GM19025 (cell line): Measurements from ENCODE around the gene SCCPDH.
"Not testable (repeated sequence)": the region's sequence is repeated elsewhere in the genome, so short reads cannot be mapped to it uniquely, and the experiment has no call there.

ENCODE experiments used
- ATAC-seq: cut with Tn5 transposase; IDR thresholded peaks from one replicate; pipeline ENCODE4 v1.9.1; 2021; ENCODE audit warnings: mild to moderate bottlenecking, low read depth, moderate library complexity; ENCODE audit not compliant: unreplicated experiment

SCCPDH gene

DNA sequence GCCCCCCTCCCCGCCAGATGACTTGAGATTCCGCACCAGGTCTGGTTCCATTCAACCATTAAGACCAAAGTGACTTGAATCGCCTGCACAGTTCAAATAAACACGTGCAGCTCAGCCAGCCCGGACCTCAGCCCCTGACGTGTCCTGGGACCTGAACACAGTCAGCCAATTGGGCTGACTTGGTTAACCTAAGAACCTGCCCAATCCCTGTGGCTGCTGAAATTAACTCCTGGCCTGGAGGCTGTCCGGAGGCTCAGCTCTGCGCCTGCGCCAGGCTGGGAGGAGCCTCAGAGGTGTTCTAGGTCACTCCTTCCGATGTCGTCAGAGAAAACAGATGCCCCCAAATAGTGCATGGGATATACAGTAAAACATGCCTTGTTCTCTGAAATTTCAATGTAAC lies 73.4 kb downstream of the SCCPDH start:
- ATAC-seq, result no peak

DNA sequence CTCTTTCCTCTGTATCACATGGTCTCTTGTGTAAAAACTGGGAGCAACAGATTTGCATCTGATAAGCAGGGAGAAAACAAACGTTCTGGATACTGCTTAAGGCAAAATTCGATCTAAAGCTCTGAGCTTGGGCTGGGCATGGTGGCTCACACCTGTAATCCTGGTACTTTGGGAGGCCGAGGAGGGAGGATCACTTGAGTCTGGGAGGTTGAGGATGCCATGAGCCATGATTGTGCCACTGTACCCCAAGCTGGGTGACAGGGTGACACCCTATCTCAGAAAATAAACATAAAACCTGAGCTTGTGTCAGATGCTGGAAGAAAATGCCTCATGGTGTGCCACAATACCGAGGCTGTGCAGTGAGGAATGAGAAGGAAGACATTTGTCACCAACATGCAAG lies 73.9 kb downstream of the SCCPDH start:
- no peak for ATAC-seq

DNA sequence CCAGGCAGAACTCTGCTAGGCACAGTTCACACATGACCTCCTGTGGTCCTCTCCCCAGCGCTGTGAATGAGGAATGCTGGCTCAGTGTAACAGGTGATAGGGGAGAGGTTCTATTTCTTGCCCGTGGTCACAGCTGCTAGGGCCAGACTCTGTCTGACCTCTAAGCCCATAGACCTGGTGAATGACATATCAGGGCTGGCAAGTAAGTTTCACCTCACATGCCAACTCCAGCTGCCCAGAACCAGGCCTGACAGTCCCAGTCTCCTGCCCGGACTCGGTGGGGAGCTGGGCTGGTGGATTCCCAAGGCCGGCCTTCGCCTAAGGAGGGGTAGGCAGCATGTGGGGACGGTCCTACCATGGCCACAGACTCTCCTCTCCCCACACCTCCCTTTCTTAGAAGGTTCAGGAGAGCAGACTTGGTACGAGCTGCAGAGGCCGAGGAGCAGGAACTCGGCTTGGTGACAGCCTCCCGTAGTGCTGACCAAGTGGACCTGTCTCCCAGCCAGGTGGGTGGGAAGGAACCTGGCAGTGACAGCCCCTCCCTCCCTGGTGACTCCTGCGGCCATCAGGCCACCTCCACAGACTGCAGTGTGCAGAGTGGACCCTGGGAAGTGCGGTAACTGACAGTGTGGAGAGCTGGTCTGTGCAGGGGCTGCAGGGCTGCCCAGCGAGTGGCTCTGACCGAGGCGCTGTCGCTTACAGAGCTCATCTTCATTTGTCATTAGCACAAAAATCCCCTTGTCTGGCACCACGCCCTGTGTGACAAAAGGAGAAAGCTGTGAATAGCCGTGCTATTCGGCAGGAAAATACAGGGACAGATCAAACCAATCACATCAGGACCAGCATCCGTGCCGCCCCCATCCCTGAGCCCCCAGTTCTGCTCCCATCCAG lies 74.6 kb downstream of the SCCPDH start:
- no peak for ATAC-seq

DNA sequence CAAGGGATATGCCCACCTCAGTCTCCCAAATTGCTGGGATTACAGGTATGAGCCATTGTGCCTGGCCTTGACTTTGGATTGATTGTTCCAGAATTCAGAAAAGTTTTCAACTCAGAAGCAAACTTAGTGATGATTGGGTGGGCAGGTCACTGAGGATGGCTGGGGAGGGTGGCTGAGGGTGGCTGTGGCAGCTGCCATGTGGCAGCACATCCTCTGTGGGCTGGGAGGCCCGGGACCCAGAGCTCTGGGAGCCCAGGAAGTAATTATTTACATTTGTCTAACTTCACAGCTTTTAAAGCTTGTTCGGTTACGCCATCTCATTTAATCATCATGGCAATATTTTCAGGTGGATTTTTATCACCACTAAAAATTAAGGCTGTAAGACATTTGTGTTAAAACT lies 76.1 kb downstream of the SCCPDH start:
- no peak for ATAC-seq

DNA sequence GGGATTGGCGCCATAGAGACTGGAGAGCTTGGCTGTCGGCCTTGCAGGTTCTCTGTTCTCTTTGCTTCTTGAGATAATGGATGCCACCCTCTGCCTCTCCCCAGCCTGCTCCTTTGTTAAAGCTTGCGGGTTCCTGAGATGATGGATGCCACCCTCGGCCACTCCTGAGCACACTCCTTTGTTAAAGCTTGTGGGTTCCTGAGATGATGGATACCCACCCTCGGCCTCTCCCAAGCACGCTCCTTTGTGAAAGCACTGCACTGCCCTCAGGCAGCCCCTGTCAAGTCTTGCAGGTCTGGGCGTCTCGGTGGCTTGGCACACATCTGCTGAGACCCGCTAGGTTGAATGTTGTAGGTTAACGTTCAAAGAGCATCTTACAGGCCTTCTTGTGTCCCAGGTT lies 76.5 kb downstream of the SCCPDH start:
- no peak for ATAC-seq

DNA sequence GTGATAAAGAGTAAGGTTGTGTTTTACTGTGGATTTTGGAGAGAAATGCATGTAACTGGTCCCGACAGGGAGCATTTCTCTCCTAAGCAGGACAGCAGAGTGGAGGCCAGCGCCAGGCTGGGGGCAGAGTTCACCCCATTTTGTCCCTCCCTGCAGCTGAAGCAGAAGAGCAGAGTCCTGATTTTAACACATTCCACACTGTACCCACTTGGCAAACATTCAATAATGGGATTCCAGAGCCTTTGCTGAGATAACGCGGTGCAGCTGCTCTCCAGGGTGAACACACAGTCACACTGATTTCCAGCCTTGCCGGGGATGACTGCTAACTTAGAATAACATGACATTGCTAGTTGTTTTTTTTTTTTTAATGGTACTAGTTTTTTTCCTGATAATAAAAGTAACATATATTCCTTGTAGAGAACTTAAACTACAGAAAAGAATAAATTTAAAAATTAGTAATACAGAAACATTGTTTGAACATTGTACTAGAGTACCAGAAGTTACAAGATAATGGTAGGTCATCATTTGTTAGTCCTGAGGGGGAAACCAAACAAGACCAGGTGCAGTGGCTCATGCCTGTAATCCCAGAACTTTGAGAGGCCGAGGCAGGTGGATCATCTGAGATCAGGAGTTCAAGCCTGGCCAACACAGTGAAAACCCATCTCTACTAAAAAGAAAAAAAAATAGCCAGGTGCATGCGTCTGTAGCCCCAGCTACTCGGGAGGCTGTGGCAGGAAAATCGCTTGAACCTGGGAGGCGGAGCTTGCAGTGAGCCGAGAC lies 77.2 kb downstream of the SCCPDH start:
- ATAC-seq, result no peak

DNA sequence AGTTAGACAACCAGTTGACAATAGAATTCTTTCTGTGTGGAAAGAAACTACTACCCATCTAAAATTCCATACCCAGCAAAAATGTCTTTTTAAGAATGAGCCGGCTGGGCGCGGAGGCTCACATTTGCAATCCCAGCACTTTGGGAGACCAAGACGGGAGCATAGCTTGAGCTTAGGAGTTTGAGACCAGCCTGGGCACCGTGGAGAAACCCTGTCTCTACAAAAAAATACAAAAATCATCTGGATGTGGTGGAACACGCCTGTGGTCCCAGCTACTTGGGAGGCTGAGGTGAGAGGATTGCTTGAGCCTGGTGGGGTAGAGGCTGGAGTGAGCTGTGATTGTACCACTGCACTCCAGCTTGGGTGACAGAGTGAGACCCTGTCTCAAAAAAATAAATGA lies 79.2 kb downstream of the SCCPDH start:
- no peak for ATAC-seq

DNA sequence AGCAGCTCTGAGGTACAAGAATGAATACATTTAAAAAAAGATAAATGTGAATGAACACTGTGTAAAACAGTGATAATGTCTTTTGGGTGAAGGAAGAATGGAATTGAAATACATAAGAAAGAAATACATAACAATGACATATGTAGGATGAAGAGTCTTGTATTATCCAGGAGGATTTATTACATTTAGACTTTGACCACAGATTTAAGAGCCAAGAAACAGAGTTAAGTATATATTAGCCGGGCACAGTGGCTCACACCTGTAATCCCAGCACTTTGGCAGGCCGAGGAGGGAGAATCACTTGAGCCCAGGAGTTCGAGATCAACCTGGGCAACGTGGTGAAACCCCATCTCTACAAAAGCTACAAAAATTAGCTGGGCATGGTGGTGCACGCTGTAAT lies 79.7 kb downstream of the SCCPDH start:
- no peak for ATAC-seq

DNA sequence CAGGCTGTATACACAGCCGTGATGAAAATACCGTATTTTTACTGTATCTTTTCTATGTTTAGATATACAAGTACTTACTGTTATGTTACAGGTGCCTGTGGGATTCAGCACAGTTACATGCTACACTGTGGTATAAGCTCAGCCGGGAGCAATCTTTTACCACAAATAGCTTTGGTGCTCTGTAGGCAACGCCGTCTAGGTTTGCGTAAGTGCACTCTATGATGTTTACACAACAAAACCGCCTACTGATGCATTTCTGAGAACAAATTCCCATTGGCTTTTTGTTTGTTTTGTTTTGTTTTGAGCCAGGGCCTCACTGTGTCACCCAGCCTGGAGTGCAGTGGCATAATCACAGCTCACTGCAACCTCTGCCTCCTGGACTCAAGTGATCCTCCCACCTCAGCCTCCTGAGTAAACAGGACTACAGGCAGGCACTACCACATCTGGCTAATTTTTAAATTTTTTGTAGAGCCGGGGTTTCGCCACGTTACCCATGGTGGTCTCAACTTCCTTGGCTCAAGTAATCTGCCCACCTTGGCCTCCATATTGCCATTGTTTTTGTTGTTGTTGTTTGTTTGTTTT lies 81.0 kb downstream of the SCCPDH start:
- no peak for ATAC-seq

DNA sequence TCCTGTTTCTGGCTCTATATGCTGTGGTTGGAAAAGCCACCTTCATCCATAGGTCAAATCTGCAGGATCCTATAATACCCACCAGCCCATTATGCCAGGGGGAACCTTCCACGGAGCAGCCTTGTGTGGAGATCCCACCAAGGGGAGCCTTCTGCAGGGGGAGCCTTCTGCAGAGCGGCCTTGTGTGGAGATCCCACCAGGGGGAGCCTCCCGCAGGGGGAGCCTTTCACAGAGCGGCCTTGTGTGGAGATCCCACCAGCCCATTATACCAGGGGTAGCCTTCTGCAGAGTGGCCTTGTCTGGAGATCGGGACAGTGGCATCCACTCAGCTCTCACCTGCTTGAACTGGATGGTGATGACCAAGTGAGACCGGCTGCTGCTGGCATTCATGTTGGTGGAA lies 85.3 kb downstream of the SCCPDH start:
- ATAC-seq, result no peak

DNA sequence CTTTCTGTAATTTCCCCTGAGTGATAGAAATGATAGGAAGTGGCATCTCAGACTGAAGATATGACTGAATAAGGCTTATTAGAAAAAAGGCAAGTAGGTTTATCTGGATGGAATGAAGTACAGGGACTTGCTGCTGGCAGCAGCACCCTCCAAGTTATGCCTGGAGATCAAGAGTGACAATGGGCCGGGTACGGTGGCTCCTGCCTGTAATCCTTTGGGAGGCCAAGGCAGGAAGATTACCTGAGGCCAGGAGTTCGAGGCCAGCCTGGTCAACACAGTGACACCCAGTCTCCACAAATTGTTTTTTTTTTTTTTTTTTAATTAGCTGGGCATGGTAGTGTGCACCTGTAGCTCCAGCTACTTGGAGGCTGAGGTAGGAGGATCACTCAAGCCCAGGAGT lies 87.8 kb downstream of the SCCPDH start:
- ATAC-seq, result no peak

DNA sequence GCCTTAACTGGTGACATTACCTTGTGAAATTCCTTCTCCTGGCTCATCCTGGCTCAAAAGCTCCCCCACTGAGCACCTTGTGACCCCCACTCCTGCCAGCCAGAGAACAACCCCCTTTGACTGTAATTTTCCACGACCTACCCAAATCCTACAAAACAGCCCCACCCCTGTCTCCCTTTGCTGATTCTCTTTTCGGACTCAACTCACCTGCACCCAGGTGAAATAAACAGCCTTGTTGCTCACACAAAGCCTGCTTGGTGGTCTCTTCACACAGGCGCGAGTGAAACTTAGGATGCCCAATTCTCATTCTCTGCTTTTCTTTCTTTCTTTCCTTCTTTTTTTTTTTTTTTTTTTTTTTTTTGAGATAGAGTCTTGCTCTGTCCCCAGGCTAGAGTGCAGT lies 89.1 kb downstream of the SCCPDH start:
- not testable (repeated sequence) for ATAC-seq

DNA sequence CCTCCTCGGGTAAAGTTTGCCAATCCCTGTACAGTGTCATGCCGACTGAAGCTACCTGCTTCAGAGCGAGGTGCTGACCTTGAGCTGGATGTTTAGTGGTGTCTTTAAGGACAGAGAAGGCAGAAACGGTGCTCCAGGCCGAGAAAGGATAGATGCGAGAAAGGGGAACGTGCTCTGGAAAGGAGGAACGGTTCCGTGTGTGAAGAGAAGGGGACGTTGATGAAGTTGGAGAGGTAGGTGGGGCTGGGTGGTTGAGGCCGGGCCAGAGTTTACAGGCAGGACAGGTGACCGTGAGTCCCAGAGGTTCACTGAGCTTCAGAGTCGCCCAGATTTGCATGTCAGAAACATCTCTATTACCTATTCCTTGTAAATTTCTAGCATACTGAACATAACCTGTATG lies 90.7 kb downstream of the SCCPDH start:
- ATAC-seq, result no peak

DNA sequence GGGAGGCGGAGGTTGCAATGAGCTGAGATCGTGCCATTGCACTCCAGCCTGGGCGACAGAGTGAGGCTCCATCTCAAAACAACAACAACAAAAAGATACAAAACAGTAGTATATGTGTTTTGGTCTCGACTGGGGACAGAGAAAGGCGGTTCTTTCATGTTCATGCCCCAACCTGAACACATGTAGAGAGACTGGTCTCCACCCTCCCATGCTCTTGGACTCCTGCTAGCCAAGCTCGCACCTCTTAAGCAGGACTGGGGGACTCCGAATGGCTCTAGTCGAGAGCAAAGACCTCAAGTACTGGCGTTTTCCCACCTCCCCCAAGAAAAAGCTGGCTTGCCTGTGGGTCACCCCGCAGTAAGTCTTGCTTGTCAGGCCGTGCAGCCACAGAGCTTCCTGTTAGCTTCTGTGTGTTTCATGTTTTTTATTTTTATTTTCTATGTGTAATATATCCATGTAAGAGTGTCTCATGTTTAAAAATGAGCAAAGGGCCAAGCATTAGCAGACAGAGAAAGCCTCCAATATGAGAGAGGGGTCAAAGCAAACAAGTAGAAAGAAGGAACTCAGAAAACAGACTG lies 91.6 kb downstream of the SCCPDH start:
- no peak for ATAC-seq
